ENCODE results near the gene COBL.

DNA sequence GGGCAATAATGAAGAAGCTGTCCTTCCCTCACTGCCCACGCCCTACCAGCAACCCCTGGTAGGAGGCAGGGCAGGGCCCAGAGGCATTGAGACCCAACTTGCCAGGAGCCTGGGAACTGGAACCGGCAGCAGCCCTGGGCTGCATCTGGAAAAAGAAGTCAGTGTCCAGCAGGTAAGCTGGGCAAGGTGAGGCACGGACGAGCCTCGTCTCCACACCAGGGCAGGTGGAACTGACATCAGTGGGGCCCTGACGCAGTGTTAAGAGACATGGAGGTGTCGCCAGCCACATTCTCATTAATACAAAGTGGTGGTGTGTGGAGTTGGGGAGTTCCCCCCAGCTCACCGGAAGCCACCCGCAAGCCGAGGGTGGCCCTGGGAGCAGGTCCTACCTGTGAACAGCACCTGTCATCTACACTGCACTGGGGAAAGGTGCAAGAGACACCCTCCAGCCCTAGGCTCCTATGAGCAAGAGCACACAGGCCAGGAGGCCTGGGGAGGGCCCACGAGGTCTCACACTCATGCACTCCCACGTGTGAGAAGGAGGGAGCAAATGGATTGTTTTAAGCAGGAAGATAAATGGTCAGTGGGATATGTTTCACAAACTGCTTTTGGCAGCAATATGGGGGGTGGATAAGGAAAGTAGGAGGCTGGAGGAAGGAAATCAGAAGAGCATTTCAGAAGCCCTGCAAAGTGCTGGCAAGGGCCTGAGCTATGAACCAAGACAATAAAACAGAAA is 53.6 kb downstream of the COBL start:
- TF ChIP-seq POLR2A (IDR thresholded peaks at IDR 0.05): no peak
- TF ChIP-seq, protein P1, sequence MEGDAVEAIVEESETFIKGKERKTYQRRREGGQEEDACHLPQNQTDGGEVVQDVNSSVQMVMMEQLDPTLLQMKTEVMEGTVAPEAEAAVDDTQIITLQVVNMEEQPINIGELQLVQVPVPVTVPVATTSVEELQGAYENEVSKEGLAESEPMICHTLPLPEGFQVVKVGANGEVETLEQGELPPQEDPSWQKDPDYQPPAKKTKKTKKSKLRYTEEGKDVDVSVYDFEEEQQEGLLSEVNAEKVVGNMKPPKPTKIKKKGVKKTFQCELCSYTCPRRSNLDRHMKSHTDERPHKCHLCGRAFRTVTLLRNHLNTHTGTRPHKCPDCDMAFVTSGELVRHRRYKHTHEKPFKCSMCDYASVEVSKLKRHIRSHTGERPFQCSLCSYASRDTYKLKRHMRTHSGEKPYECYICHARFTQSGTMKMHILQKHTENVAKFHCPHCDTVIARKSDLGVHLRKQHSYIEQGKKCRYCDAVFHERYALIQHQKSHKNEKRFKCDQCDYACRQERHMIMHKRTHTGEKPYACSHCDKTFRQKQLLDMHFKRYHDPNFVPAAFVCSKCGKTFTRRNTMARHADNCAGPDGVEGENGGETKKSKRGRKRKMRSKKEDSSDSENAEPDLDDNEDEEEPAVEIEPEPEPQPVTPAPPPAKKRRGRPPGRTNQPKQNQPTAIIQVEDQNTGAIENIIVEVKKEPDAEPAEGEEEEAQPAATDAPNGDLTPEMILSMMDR (IDR thresholded peaks at IDR 0.05): no peak

Data from adrenal gland (tissue), 5 donors.